Chondrocyte (in vitro differentiated cells): ENCODE results near the gene ZNF771. TPM values are rescaled to one million over a fixed set of nuclear protein-coding genes. Genes with fewer than 3 reads are reported as not detected.
"Not testable (repeated sequence)": the region's sequence is repeated elsewhere in the genome, so short reads cannot be mapped to it uniquely, and the experiment has no call there.

ENCODE experiments used
- DNase-seq: peaks from one replicate; pipeline ENCODE4 v3.0.0; 2021; ENCODE audit warnings: mixed read lengths, low spot score
- H3K27ac Mint-ChIP-seq: one replicate; pipeline ENCODE4 v1.8.0; 2021; ENCODE audit warnings: mild to moderate bottlenecking, moderate library complexity, mixed read lengths; ENCODE audit not compliant: unreplicated experiment
- H3K27me3 Mint-ChIP-seq: 2 replicates; pipeline ENCODE4 v1.8.0; 2021; ENCODE audit warnings: low read depth, mixed read lengths
- H3K36me3 Mint-ChIP-seq: 2 replicates; pipeline ENCODE4 v1.8.0; 2021; ENCODE audit warnings: low read depth, mixed read lengths
- H3K4me1 Mint-ChIP-seq: 2 replicates; pipeline ENCODE4 v1.8.0; 2021; ENCODE audit warnings: low read depth, mild to moderate bottlenecking, mixed read lengths
- H3K4me3 Mint-ChIP-seq: one replicate; pipeline ENCODE4 v1.8.0; 2021; ENCODE audit warnings: mild to moderate bottlenecking, moderate library complexity, mixed read lengths; ENCODE audit not compliant: unreplicated experiment
- H3K9me3 Mint-ChIP-seq: 2 replicates; pipeline ENCODE4 v1.8.0; 2021; ENCODE audit warnings: low read depth, mixed read lengths
- total RNA-seq: library from RNA; stranded (reverse); gene quantifications from 3 replicates; pipeline ENCODE4 v1.2.1, GENCODE V29; 2021
- TF ChIP-seq, protein P1 (sequence below): fragments of 200-600 bp; sonication (generic); IDR thresholded peaks from 2 replicates; pipeline ENCODE4 v1.5.0; 2021; ENCODE audit warnings: antibody characterized with exemption, mild to moderate bottlenecking, moderate library complexity

Gene ZNF771
- total RNA-seq, 1 donor from 2014 or later, result 10.2 TPM

DNA sequence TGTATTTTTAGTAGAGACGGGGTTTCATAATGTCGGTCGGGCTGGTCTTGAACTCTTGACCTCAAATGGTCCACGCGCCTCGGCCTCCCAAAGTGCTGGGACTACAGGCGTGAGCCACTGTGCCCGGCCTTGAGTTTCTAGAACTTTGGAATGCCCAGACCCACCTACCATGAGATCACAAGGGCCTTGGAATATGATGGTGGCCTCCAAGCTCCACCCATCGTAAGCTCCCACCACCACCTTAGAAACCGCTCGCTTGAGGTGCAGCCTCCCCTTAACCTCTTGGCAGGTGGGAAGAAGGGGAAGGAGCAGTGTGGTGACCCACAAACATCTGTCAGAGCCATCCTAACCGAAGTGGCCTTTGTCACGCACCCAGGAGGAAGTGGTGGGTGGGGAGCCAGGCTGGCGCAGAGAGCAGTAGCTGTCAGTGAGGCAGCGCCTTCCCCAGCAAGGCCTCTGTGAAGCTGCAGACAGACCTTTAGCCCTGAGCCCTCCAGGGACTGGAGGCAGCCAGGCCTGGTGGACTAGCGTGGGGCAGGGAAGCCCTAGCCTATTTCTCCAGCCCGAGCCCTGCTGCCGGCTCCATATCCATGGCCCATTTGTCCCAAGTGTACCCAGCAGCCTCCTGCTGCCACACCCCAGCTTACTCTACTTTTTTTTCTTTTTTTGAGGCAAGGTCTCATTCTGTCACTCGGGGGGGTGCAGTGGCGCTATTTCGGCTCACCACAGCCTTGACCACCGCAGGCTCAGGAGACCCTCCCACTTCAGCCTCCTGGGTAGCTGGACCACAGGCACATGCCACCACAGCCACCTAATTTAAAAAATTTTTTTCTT is 51.4 kb downstream of the ZNF771 start:
- no peak for DNase-seq
- Mint-ChIP-seq H3K4me3 (no peak overlapping the region), H3K27me3 (peaks cover 2% of the 10 kb centered on the region), H3K9me3 (no peaks in the 10 kb centered on the region), H3K4me1 (no peaks in the 10 kb centered on the region), H3K36me3 (no peaks in the 10 kb centered on the region), H3K27ac (no peak overlapping the region)
- TF ChIP-seq, protein P1, sequence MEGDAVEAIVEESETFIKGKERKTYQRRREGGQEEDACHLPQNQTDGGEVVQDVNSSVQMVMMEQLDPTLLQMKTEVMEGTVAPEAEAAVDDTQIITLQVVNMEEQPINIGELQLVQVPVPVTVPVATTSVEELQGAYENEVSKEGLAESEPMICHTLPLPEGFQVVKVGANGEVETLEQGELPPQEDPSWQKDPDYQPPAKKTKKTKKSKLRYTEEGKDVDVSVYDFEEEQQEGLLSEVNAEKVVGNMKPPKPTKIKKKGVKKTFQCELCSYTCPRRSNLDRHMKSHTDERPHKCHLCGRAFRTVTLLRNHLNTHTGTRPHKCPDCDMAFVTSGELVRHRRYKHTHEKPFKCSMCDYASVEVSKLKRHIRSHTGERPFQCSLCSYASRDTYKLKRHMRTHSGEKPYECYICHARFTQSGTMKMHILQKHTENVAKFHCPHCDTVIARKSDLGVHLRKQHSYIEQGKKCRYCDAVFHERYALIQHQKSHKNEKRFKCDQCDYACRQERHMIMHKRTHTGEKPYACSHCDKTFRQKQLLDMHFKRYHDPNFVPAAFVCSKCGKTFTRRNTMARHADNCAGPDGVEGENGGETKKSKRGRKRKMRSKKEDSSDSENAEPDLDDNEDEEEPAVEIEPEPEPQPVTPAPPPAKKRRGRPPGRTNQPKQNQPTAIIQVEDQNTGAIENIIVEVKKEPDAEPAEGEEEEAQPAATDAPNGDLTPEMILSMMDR, result no peak

- Mint-ChIP-seq H3K36me3 (no peaks in the 10 kb centered on the region), H3K9me3 (no peaks in the 10 kb centered on the region), H3K27ac (no peak overlapping the region), H3K4me1 (no peaks in the 10 kb centered on the region), H3K27me3 (peaks cover under 1% of the 10 kb centered on the region), H3K4me3 (no peak overlapping the region)
- TF ChIP-seq, protein P1, result no peak
- no peak for DNase-seq
Observed at GRCh38 chr16:30459456-30459855, 52.0 kb downstream of the ZNF771 start.

DNA sequence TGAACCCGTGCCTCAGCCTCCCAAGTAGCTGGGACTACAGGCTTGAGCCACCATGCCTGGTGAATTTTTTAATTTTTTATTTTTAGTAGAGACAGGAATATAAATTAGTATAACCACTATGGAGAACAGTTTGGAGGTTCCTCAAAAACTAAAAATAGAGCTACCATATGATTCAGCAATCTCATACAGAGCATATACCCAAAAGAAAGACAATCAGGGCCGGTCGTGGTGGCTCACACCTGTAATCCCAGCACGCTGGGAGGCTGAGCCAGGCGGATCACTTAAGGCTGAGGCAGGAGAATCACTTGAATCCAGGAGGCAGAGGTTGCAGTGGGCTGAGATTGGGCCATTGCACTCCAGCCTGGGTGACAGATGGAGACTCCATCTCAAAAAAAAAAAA is 54.0 kb downstream of the ZNF771 start:
- H3K4me3 Mint-ChIP-seq, DNase-seq, H3K9me3 Mint-ChIP-seq, H3K4me1 Mint-ChIP-seq, H3K27me3 Mint-ChIP-seq, H3K27ac Mint-ChIP-seq, H3K36me3 Mint-ChIP-seq: not testable (repeated sequence)

DNA sequence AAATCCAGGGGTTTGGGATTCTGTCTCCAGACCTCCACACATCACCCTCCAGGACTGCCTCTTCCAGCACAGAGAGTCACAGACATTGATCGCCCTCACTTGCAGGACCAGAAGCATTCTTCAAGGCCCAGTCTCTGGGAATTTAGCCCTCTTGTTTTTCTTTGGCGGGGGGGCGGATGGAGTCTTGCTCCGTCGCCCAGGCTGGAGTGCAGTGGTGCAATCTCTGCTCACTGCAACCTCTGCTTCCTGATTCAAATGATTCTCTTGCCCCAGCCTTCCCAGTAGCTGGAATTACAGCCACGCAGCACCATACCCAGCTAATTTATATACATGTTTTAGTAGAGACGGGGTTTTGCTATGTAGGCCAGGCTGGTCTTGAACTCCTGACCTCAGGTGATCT is 56.7 kb downstream of the ZNF771 start:
- no peaks in the 10 kb centered on the region for H3K27me3 Mint-ChIP-seq
- H3K27ac Mint-ChIP-seq, result no peak overlapping the region
- H3K9me3 Mint-ChIP-seq, result no peaks in the 10 kb centered on the region
- TF ChIP-seq, protein P1, result no peak
- H3K36me3 Mint-ChIP-seq, result no peaks in the 10 kb centered on the region
- H3K4me1 Mint-ChIP-seq, result peaks cover under 1% of the 10 kb centered on the region
- DNase-seq, result no peak
- H3K4me3 Mint-ChIP-seq, result no peak overlapping the region

Other genes with a start within 250 kb of the ZNF771 start
- 2.2 to 3.0 TPM (median 2.9 TPM) in 3 replicates for gene CORO1A, start 224.0 kb upstream of the ZNF771 start, total RNA-seq
- gene BOLA2B, start 213.9 kb upstream of the ZNF771 start, total RNA-seq, result 86.5 to 101 TPM (median 97.5 TPM) in 3 replicates
- 16.1 to 44.4 TPM (median 36.9 TPM) in 3 replicates for gene SLX1A, start 213.7 kb upstream of the ZNF771 start, total RNA-seq
- 14.1 to 16.6 TPM (median 14.7 TPM) in 3 replicates for gene SULT1A3, start 208.4 kb upstream of the ZNF771 start, total RNA-seq
- gene NPIPB13, start 159.1 kb upstream of the ZNF771 start, total RNA-seq, result 5.6 to 9.9 TPM (median 9.8 TPM) in 3 replicates
- 53.2 to 61.0 TPM (median 55.8 TPM) in 3 replicates for gene CD2BP2, start 52.3 kb upstream of the ZNF771 start, total RNA-seq
- 43.3 to 48.6 TPM (median 44.2 TPM) in 3 replicates for gene TBC1D10B, start 37.1 kb upstream of the ZNF771 start, total RNA-seq
- 0.82 to 2.2 TPM (median 1.4 TPM) in 3 replicates for gene MYL11, start 32.8 kb upstream of the ZNF771 start, total RNA-seq
- 0.85 to 1.7 TPM (median 1.3 TPM) in 3 replicates for gene SEPTIN1, start 25.0 kb upstream of the ZNF771 start, total RNA-seq
- 10.6 to 11.8 TPM (median 10.8 TPM) in 3 replicates for gene ZNF48, start 12.2 kb upstream of the ZNF771 start, total RNA-seq
- 25.5 to 33.8 TPM (median 26.4 TPM) in 3 replicates for gene DCTPP1, start 22.4 kb downstream of the ZNF771 start, total RNA-seq
- gene SEPHS2, start 38.3 kb downstream of the ZNF771 start, total RNA-seq, result 37.4 to 54.3 TPM (median 53.8 TPM) in 3 replicates
- not detected in 3 replicates for gene ITGAL, start 65.1 kb downstream of the ZNF771 start, total RNA-seq
- gene ZNF768, start 119.0 kb downstream of the ZNF771 start, total RNA-seq, result 27.6 to 30.0 TPM (median 28.6 TPM) in 3 replicates
- 3.5 to 6.7 TPM (median 6.7 TPM) in 3 replicates for gene ZNF747, start 127.3 kb downstream of the ZNF771 start, total RNA-seq
- gene ZNF764, start 150.8 kb downstream of the ZNF771 start, total RNA-seq, result 8.3 to 11.1 TPM (median 8.6 TPM) in 3 replicates
- 11.7 to 15.0 TPM (median 13.7 TPM) in 3 replicates for gene ZNF688, start 164.1 kb downstream of the ZNF771 start, total RNA-seq
- gene ZNF785, start 178.1 kb downstream of the ZNF771 start, total RNA-seq, result 17.0 to 20.2 TPM (median 17.7 TPM) in 3 replicates
- gene ZNF689, start 202.8 kb downstream of the ZNF771 start, total RNA-seq, result 5.9 to 8.5 TPM (median 7.1 TPM) in 3 replicates
- 33.5 to 46.9 TPM (median 42.0 TPM) in 3 replicates for gene PRR14, start 243.4 kb downstream of the ZNF771 start, total RNA-seq